KMS-11 (cell line): ENCODE measurements around the gene ZNRF1.

Experiments
- H2AFZ ChIP-seq: fragments of 200-600 bp; sonication (generic); 2 replicates; pipeline ENCODE4 v1.6.1; 2016; ENCODE audit warnings: antibody characterized with exemption, mixed run types, low read depth
- H3K27ac ChIP-seq: fragments of 200-600 bp; sonication (generic); 2 replicates; pipeline ENCODE4 v1.6.1; 2016; ENCODE audit warnings: mild to moderate bottlenecking, mixed run types
- H3K27me3 ChIP-seq: fragments of 200-600 bp; sonication (generic); 2 replicates; pipeline ENCODE4 v1.6.1; 2017; ENCODE audit warnings: mild to moderate bottlenecking, low read depth, mixed run types, moderate library complexity; ENCODE audit not compliant: insufficient read depth
- H3K36me3 ChIP-seq: fragments of 200-600 bp; sonication (generic); 2 replicates; pipeline ENCODE4 v1.6.1; 2017; ENCODE audit warnings: mild to moderate bottlenecking, mixed run types; ENCODE audit not compliant: insufficient read depth
- H3K4me1 ChIP-seq: fragments of 200-600 bp; sonication (generic); 2 replicates; pipeline ENCODE4 v1.6.1; 2016; ENCODE audit warnings: mild to moderate bottlenecking, low read depth, mixed run types; ENCODE audit not compliant: poor library complexity, severe bottlenecking
- H3K4me2 ChIP-seq: fragments of 200-600 bp; sonication (generic); 2 replicates; pipeline ENCODE4 v1.7.0; 2016; ENCODE audit warnings: mild to moderate bottlenecking, mixed run types
- H3K4me3 ChIP-seq: fragments of 200-600 bp; sonication (generic); IDR thresholded peaks from 2 replicates; pipeline ENCODE4 v1.6.1; 2017; ENCODE audit warnings: low read depth, low read length, mixed read lengths; ENCODE audit not compliant: insufficient read depth
- H3K79me2 ChIP-seq: fragments of 200-600 bp; sonication (generic); 2 replicates; pipeline ENCODE4 v1.6.1; 2016; ENCODE audit warnings: low read depth, mixed run types; ENCODE audit not compliant: insufficient read depth
- H3K9ac ChIP-seq: fragments of 200-600 bp; sonication (generic); 2 replicates; pipeline ENCODE4 v1.6.1; 2016; ENCODE audit warnings: mild to moderate bottlenecking, mixed run types
- H4K20me1 ChIP-seq: fragments of 200-600 bp; sonication (generic); 2 replicates; pipeline ENCODE4 v1.6.1; 2016; ENCODE audit warnings: mild to moderate bottlenecking, mixed run types; ENCODE audit not compliant: insufficient read depth
- CTCF ChIP-seq: fragments of 200-600 bp; sonication (generic); conservative IDR thresholded peaks from 2 replicates; pipeline ENCODE4 v1.6.1; 2017; ENCODE audit warnings: low read depth, mild to moderate bottlenecking, antibody characterized with exemption, low read length, moderate library complexity, mixed read lengths

ZNRF1 gene

GRCh38 chr16:75065521-75066149 is 66.8 kb downstream of the ZNRF1 start:
- TF ChIP-seq CTCF = no peak
- no peaks in the 10 kb centered on the region for H3K79me2 ChIP-seq
- H3K4me2 ChIP-seq = no peak overlapping the region
- no peak overlapping the region for H3K4me3 ChIP-seq
- no peak overlapping the region for H3K27ac ChIP-seq
- no peaks in the 10 kb centered on the region for H3K4me1 ChIP-seq
- no peaks in the 10 kb centered on the region for H3K36me3 ChIP-seq
- no peak overlapping the region for H3K9ac ChIP-seq
- no peaks in the 10 kb centered on the region for H3K27me3 ChIP-seq
- no peak overlapping the region for H2AFZ ChIP-seq
- no peaks in the 10 kb centered on the region for H4K20me1 ChIP-seq

GRCh38 chr16:75066861-75067447 is 68.1 kb downstream of the ZNRF1 start:
- Histone ChIP-seq H3K36me3 (no peaks in the 10 kb centered on the region), H3K79me2 (no peaks in the 10 kb centered on the region)

GRCh38 chr16:75068085-75069031 is 69.5 kb downstream of the ZNRF1 start:
- Histone ChIP-seq H4K20me1 (no peaks in the 10 kb centered on the region), H3K4me2 (no peak overlapping the region), H3K36me3 (no peaks in the 10 kb centered on the region), H3K4me1 (no peaks in the 10 kb centered on the region), H3K27me3 (no peaks in the 10 kb centered on the region), H2AFZ (no peak overlapping the region), H3K4me3 (no peak overlapping the region), H3K9ac (no peak overlapping the region), H3K79me2 (no peaks in the 10 kb centered on the region), H3K27ac (no peak overlapping the region)
- no peak for TF ChIP-seq CTCF

More at GRCh38 chr16:75066861-75067447, 68.1 kb downstream of the ZNRF1 start:
- Histone ChIP-seq H3K4me3 (no peak overlapping the region), H2AFZ (no peak overlapping the region), H3K27me3 (no peaks in the 10 kb centered on the region), H3K4me1 (no peaks in the 10 kb centered on the region), H3K27ac (no peak overlapping the region), H3K9ac (no peak overlapping the region), H4K20me1 (no peaks in the 10 kb centered on the region), H3K4me2 (no peak overlapping the region)
- no peak for TF ChIP-seq CTCF

GRCh38 chr16:75070012-75070841 is 71.4 kb downstream of the ZNRF1 start:
- Histone ChIP-seq H3K36me3 (no peaks in the 10 kb centered on the region), H3K4me1 (no peaks in the 10 kb centered on the region), H3K79me2 (no peaks in the 10 kb centered on the region), H2AFZ (no peak overlapping the region), H3K4me2 (no peak overlapping the region), H4K20me1 (no peaks in the 10 kb centered on the region), H3K27me3 (no peaks in the 10 kb centered on the region), H3K4me3 (no peak overlapping the region), H3K9ac (no peak overlapping the region), H3K27ac (no peak overlapping the region)
- TF ChIP-seq CTCF = no peak
